GM18520 (cell line): Measurements from ENCODE around the gene MBOAT2.

Source experiments
- ATAC-seq: cut with Tn5 transposase; IDR thresholded peaks from one replicate; pipeline ENCODE4 v1.9.1; 2021; ENCODE audit not compliant: unreplicated experiment

The MBOAT2 gene

GRCh38 chr2:8862230-8862629 is 141.3 kb downstream of the MBOAT2 start:
- no peak for ATAC-seq

- no peak for ATAC-seq
Measured at GRCh38 chr2:8861797-8862196, 141.7 kb downstream of the MBOAT2 start.

GRCh38 chr2:8860239-8860638 is 143.2 kb downstream of the MBOAT2 start:
- no peak for ATAC-seq

GRCh38 chr2:8858910-8859309 is 144.6 kb downstream of the MBOAT2 start:
- no peak for ATAC-seq

GRCh38 chr2:8858264-8858663 is 145.2 kb downstream of the MBOAT2 start:
- ATAC-seq = no peak

GRCh38 chr2:8857709-8858108 is 145.8 kb downstream of the MBOAT2 start:
- ATAC-seq = no peak

GRCh38 chr2:8856176-8856575 is 147.3 kb downstream of the MBOAT2 start:
- ATAC-seq = no peak

GRCh38 chr2:8855010-8855409 is 148.5 kb downstream of the MBOAT2 start:
- no peak for ATAC-seq

GRCh38 chr2:8853426-8853825 is 150.1 kb downstream of the MBOAT2 start:
- ATAC-seq = no peak

GRCh38 chr2:8851811-8852560 is 151.5 kb downstream of the MBOAT2 start:
- no peak for ATAC-seq

- no peak for ATAC-seq
Measured at GRCh38 chr2:8850845-8851487, 152.5 kb downstream of the MBOAT2 start.

- ATAC-seq = no peak
Measured at GRCh38 chr2:8849327-8849726, 154.2 kb downstream of the MBOAT2 start.

GRCh38 chr2:8848328-8849100 is 155.0 kb downstream of the MBOAT2 start:
- ATAC-seq = no peak

GRCh38 chr2:8847400-8847799 is 156.1 kb downstream of the MBOAT2 start:
- ATAC-seq = no peak

GRCh38 chr2:8841932-8842331 is 161.6 kb downstream of the MBOAT2 start:
- ATAC-seq = no peak

GRCh38 chr2:8840475-8841091 is 162.9 kb downstream of the MBOAT2 start:
- no peak for ATAC-seq

- no peak for ATAC-seq
Measured at GRCh38 chr2:8839189-8839965, 164.1 kb downstream of the MBOAT2 start.

GRCh38 chr2:8837795-8838140 is 165.7 kb downstream of the MBOAT2 start:
- ATAC-seq = peak; percentile 17

- peak; percentile 59 for ATAC-seq
Measured at GRCh38 chr2:8836971-8837794, 166.3 kb downstream of the MBOAT2 start, which contains the start of gene KIDINS220. Gene KIDINS220, minus strand, starts transcription at chr2:8837613. Its CDS starts 10,520 bp downstream, at chr2:8827093.

- ATAC-seq = no peak
Measured at GRCh38 chr2:8835279-8835678, 168.2 kb downstream of the MBOAT2 start.
